ENCODE measurements around the gene FOXP1. TPM values are rescaled to one million over a fixed set of nuclear protein-coding genes. Genes with fewer than 3 reads are reported as not detected.

Gene FOXP1
- total RNA-seq, 2 donors from 2014 or later, result 41.7 to 94.3 TPM

GRCh38 chr3:71064956-71065763, 518.4 kb downstream of the FOXP1 start:
- WGBS, 2 experiments (ENCODE audit: insufficient coverage in 1 of 2, insufficient read length in 1 of 2), result 0 to 2% methylated on average over 19 to 85 of the region's 85 CpGs
- no peaks in the 10 kb centered on the region for H3K36me3 Mint-ChIP-seq (ENCODE audit: low read depth)

GRCh38 chr3:71064291-71064955, 519.1 kb downstream of the FOXP1 start:
- Mint-ChIP-seq H3K4me3 (no peak overlapping the region), H3K9me3 (no peaks in the 10 kb centered on the region), H3K4me1 (peaks cover 54% of the 10 kb centered on the region), H3K36me3 (ENCODE audit: low read depth) (no peaks in the 10 kb centered on the region), H3K27ac (no peak overlapping the region), H3K27me3 (ENCODE audit: insufficient read depth) (peaks cover 3% of the 10 kb centered on the region)
- Histone ChIP-seq H3K9me3 (ENCODE audit: control insufficient read depth, low read length) (no peaks in the 10 kb centered on the region), H3K27ac (ENCODE audit: low read depth, low read length) (peak overlapping the region; percentile 71), H3K9ac (ENCODE audit: extremely low read depth, low read length, poor library complexity, severe bottlenecking) (peak overlapping the region; percentile 2), H3K4me3 (ENCODE audit: low read length) (peak overlapping the region; percentile 88), H3K27me3 (ENCODE audit: control insufficient read depth, insufficient read depth, low read length, poor library complexity, severe bottlenecking) (peaks cover 15% of the 10 kb centered on the region), H3K4me1 (ENCODE audit: control insufficient read depth, insufficient read depth, low read length) (peaks cover 14% of the 10 kb centered on the region), H3K36me3 (ENCODE audit: control insufficient read depth, insufficient read depth, low read length) (no peaks in the 10 kb centered on the region)
- 0% methylated on average over 11 to 45 of the region's 46 CpGs for WGBS, 2 experiments (ENCODE audit: insufficient coverage in 1 of 2, insufficient read length in 1 of 2)
- TF ChIP-seq CTCF (conservative IDR thresholded peaks at IDR 0.05), result no peak
- peak; percentile 82 for DNase-seq

More at GRCh38 chr3:71064956-71065763, 518.4 kb downstream of the FOXP1 start:
- no peak for TF ChIP-seq CTCF (conservative IDR thresholded peaks at IDR 0.05)
- Mint-ChIP-seq H3K9me3 (no peaks in the 10 kb centered on the region), H3K4me3 (no peak overlapping the region), H3K27me3 (ENCODE audit: insufficient read depth) (peaks cover 3% of the 10 kb centered on the region), H3K27ac (peak overlapping the region; percentile 52), H3K4me1 (peaks cover 55% of the 10 kb centered on the region)
- Histone ChIP-seq H3K36me3 (ENCODE audit: control insufficient read depth, insufficient read depth, low read length) (no peaks in the 10 kb centered on the region), H3K9ac (ENCODE audit: extremely low read depth, low read length, poor library complexity, severe bottlenecking) (peak overlapping the region; percentile 54), H3K4me1 (ENCODE audit: control insufficient read depth, insufficient read depth, low read length) (peaks cover 14% of the 10 kb centered on the region), H3K9me3 (ENCODE audit: control insufficient read depth, low read length) (no peaks in the 10 kb centered on the region), H3K27me3 (ENCODE audit: control insufficient read depth, insufficient read depth, low read length, poor library complexity, severe bottlenecking) (peaks cover 15% of the 10 kb centered on the region), H3K27ac (ENCODE audit: low read depth, low read length) (peak overlapping the region; percentile 94), H3K4me3 (ENCODE audit: low read length) (peak overlapping the region; percentile 78)
- DNase-seq, result peak; percentile 88

GRCh38 chr3:71063773-71064290, 519.7 kb downstream of the FOXP1 start:
- peak overlapping the region; percentile 10 for H3K27ac ChIP-seq (ENCODE audit: low read depth, low read length)
- H3K9me3 Mint-ChIP-seq, result no peaks in the 10 kb centered on the region
- no peak overlapping the region for H3K4me3 Mint-ChIP-seq
- H3K27me3 ChIP-seq (ENCODE audit: control insufficient read depth, insufficient read depth, low read length, poor library complexity, severe bottlenecking), result peaks cover 15% of the 10 kb centered on the region
- peak; percentile 65 for DNase-seq
- TF ChIP-seq CTCF (conservative IDR thresholded peaks at IDR 0.05), result no peak
- H3K9me3 ChIP-seq (ENCODE audit: control insufficient read depth, low read length), result no peaks in the 10 kb centered on the region
- H3K36me3 Mint-ChIP-seq (ENCODE audit: low read depth), result no peaks in the 10 kb centered on the region
- H3K27ac Mint-ChIP-seq, result no peak overlapping the region
- H3K36me3 ChIP-seq (ENCODE audit: control insufficient read depth, insufficient read depth, low read length), result no peaks in the 10 kb centered on the region
- H3K9ac ChIP-seq (ENCODE audit: extremely low read depth, low read length, poor library complexity, severe bottlenecking), result peak overlapping the region; percentile 2
- H3K4me3 ChIP-seq (ENCODE audit: low read length), result peak overlapping the region; percentile 88
- peaks cover 14% of the 10 kb centered on the region for H3K4me1 ChIP-seq (ENCODE audit: control insufficient read depth, insufficient read depth, low read length)
- H3K4me1 Mint-ChIP-seq, result peaks cover 54% of the 10 kb centered on the region
- H3K27me3 Mint-ChIP-seq (ENCODE audit: insufficient read depth), result peaks cover 3% of the 10 kb centered on the region
- WGBS, 2 experiments (ENCODE audit: insufficient coverage in 1 of 2, insufficient read length in 1 of 2), result 4 to 10% methylated on average over 4 to 13 of the region's 13 CpGs
